Stimulated activated CD8-positive, alpha-beta memory T cell treated with anti-CD3 and anti-CD28 coated beads, Interleukin-7, amount 100 ng/mL, for 24 hours (primary cell): ENCODE results near the gene CAT.

Source experiments
- DNase-seq: peaks from one replicate; pipeline ENCODE4 v3.0.0-alpha.2; 2020; ENCODE audit warnings: low read depth

The CAT gene

DNA sequence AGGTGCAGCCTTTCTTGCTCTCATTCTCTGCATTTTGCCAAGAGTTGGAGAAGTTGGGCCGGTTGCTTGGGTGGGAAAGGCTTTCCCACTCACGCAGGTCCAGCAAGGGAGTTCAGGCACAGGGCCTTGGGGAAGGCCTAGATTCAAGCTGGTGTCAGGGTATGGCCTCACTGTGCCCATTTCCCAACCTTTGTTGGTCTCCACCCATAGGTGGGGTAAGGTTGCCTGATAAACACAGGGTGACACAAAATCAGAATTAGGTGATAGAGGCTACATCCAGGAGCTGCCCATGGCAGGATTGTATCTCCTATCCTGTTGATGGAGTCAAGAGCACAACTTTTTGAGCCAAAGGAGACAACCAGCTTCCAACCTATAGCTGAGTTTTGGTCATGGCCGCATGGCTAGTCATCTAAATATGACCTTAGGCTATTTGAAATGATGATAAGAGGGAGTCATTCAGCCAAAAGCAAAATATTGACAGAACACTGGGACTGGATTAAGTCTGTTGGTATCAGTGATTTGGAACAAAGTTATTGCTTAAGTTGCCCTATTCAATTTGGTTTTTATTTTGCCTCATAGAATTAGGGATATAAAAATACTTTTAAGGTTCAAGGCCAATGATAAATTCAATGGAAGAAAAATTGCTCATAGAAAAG, 20.9 kb downstream of the CAT start:
- DNase-seq, result no peak

DNA sequence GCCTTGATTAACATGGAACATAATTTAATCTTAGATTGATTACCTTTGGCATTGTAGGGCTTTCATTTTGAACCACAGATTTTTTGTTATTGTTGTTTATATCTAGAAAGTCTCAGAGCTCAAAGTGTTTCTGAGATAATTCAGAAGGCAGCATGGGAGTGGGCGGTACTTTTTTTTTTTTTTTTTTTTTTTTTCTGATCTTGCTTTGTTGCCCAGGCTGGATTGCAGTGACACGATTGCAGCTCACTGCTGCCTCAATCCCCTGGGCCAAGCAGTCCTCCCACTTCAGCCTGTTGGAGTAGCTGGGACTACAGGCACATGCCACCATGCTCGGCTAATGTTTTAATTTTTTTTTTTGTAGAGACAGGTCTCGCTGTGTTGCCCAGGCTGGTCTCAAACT, 21.5 kb downstream of the CAT start:
- DNase-seq, result no peak

DNA sequence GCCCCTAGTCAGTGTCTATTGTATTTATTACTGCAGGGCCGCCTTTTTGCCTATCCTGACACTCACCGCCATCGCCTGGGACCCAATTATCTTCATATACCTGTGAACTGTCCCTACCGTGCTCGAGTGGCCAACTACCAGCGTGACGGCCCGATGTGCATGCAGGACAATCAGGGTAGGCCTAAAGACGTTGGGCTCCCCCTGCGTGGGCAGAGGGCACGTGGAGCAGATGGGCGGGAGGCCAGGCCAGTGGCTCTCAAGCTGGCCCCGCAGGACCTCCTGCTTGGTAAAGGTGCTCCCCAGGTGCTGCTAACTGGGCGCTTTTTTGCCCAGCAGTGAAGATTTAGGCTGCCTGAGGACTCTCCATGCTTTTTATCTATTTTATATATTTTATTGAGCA, 22.5 kb downstream of the CAT start:
- DNase-seq, result no peak

DNA sequence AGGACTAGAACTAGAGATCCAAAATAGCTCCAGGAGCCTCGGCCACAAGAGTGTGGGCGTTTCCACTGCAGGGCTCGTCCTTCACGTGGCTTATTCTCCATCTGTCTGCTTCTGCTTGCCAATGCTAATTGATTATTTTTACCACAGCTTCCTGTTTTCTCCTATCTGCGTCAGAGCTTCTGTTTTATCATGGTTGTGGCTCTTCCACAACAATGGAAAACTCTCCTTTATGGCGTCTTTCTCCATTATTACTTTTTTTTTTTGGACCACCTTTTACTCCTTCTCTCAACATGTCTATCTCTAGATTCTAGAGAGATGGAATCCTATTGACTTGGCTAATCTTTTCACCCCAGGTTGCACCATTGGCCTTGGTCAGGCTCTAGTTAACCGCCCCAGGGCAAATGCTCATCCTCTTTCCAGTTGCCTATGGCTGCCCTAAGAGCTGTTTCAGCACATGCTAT, 25.9 kb downstream of the CAT start:
- no peak for DNase-seq

DNA sequence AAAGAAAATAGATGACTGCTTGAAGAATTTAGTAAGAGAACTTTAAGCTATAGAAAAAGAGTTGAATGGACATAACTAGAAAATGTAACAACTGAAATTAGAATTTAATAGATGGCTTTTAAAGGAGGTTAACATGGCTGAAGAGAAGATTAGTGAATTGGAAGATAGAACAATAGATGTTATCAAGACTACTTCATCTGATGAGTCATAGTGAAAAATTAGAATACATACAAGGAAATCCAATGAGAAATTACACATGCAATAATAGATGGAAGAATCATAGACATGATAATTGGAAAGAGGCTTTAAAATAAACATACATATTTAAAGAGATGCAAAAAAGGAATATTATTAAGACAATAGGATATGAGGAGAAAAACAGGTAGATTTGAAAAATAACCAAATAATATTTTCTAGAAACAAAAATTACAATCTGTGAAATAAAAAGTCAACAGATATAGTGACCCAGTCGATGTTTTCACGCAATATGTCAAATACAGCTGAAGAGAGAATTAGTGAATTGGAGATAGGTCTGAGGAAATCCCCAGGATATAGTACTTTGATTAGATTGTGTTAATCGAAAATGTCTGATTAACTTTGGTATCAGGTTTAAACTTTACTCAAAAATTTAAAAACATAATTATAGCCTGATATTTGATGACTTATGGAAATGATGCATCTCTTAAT, 28.2 kb downstream of the CAT start:
- DNase-seq, result no peak

DNA sequence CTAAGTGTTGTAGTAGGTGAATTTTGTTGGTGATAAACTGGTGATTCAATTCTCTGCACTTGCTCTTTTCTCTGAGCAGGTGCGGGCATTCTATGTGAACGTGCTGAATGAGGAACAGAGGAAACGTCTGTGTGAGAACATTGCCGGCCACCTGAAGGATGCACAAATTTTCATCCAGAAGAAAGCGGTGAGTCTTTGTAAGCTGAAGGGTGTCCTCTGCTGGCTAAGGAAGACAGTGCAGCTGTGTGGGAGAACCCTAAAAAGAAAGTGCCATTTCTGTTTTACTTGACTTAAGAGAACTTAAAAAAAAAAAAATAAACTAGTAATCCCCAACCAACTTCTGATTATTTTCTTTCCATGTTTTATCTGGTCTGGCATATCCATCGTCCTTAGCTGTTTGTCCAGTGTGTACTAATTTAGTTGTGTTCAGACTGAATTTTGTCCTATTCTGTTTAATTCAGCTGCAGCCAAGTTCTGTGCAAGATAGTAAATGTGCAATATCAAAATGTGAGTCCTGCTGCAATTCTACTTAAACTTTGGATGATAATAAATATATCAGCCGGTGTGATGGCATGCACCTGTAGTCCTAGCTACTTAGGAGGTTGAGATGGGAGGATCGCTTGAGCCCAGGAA, 29.6 kb downstream of the CAT start:
- no peak for DNase-seq

DNA sequence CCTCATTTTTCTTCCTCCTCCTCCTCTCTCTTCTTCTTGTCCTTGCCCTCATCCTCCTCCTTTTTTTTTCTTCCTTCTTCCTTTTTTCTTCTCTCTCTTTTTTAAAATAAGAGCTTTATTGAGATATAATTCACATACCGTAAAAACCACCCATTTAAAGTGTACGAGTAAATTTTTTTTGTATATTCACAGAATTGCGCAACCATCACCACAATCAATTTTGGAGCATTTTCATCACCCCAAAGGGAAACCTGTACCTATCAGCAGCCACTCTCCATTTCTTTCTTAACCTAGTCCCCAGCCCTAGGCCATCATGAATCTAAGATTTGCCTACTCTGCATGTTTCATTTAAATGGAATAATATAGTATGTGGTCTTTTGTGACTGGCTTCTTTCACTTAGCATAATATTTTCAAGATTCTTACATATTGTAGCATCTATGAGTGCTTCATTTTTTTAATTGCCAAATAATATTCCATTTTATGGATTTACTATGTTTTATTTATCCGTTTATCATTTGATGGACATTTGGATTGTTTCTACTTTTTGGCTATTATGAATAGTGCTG, 35.0 kb downstream of the CAT start:
- DNase-seq, result no peak

DNA sequence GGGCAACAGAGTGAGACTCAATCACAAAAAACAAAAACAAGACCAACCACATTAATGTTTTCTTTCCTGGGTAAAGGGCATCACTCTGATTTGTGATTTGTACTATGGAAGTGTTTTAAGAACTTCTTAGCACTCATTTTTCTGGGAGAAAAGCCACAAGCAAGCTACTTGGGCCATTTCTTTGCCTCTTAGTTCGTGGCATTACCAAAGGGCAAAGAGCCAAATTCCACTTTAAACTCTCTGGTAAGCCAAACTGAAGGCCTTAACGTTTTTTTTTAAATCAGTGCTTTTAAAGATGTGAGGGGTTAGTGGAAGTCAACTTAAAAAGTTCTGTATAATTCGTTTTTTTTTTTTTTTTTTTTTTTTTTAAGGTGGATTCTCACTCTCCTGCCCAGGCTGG, 36.9 kb downstream of the CAT start:
- no peak for DNase-seq

DNA sequence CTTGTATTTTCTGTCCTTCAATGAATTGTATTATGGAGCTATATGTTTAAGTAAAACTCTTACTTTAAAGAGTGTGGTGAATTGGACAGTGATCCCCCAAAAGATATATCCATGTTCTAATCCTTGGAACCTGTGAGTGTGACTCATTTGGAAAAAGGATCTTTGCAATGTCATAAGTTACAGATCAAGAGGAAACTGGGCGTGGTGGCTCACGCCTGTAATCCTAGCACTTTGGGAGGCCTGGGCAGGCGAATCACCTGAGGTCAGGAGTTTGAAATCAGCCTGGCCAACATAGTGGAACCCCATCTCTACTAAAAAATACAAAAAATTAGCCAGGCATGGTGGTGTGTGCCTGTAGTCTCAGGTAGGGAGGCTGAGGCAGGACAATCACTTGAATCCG, 38.1 kb downstream of the CAT start:
- DNase-seq, result no peak

DNA sequence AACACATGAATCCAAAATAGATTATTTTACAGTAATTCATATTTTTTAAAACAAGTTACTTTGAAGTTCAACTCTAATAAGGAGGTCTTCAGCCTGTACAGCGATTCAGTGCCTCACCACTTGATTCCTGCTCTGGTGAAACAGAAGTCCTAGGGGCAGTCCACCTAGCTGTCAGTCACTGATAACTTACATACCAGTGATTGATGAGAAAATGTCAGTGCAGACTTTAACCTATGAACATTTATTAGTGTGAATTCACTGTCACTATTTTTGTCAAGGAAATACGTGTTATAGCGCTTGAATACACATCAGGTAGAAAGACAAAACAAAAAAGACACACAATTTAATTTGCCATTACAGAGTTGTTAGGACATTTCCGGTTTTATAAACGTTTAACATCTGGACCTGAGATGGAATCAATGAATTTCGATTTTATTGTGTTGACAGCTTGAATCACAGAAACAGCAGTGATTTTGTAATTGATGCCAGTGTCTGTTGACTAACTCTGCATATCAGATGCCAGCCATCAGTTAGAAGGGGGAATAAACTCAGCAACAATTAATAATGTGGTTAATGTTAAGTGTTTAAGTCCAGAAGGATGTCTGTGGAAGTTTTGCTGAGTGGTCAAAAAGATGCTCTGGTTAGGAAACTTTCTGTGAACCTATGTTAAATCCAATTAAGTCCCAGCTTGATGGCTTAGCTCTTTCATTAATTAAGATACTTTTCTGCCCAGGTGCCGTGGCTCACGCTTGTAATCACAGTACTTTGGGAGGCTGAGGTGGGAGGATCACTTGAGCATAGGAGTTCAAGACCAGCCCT, 40.3 kb downstream of the CAT start:
- no peak for DNase-seq

DNA sequence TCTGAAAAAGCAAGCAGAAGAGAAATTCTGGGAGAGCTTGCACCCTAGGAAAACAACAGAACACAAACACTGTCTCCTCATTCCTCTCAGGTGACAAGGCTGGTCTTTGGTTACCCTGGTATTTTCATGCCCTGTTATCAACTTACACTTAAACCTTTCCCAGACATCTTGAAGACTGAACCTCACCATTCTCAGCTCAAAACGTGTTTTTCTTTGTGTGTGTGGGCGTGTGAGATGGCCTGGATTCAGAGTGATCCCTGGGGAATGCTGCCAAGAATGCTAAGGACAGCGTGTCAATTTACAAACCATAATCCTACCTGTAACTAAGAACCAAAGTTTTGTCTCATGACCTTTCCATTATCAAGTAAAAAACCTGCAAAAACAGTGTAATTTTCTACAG, 41.6 kb downstream of the CAT start:
- DNase-seq, result no peak

DNA sequence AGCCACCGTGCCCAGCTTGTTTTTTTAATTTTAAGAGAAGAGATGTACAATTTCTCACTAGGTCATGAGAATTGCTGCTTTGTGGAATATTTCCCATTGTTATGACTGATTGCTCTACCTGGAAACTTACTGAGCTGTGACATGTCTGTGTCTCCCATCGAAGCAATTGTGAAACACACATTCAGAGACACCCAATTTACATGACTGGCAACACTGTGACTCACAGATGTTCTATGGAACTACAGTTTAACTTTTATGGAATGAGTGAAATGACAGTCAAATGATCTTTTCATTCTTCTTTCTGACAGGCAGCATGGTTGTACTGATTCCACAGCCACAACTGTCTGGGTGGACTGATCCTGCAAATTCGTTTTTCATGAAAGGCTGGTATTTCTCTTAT, 42.6 kb downstream of the CAT start:
- no peak for DNase-seq

DNA sequence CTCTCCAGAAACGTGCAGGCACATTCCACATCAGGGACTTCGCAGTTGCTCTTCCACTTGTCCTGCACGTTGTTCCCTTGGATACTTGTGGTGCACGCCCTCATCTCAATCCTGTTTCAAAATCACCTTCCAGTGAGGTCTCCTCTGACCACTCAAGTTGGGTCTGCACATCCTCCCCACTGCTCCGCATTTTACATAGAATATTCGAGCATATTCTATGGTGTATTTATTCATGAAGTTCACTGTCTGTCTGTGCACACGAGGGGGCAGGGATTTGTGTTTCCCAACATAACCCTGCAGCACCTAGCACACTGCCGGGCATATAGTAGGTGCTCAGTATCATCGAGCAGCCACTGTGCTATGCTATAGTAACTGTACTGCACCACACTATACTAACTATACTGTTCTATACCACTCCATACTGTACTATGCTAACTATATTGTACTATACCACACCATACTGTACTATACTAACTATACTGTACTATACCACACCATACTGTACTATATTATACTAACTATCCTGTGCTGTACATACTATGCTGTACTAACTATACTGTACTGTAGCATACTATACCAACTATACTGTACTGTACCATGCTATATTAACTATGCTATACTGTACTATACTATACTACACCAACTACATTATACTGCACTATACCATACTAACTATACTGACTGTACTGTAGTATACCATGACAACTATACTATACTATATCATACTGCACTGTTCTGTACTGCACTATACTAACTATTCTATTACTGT, 44.6 kb downstream of the CAT start:
- DNase-seq, result no peak

DNA sequence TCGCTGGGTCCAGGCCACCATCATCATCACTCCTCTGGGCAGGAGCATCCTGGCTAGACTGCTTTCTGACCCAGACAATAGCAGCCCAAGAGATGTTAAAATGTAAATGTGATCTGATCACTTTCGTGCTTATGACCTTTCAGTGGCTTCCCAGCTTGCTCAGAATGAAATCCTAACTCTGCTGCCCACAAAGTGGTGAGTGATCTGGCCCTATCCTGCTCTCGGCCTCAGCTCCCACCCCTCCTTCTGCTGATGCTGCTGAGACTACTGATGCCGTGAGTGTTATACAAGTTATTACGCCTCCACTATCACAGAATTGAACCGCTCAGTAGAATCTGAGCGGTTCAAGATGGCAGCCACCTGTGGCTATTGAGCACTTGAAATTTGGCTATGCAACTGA, 48.7 kb downstream of the CAT start:
- DNase-seq, result no peak

DNA sequence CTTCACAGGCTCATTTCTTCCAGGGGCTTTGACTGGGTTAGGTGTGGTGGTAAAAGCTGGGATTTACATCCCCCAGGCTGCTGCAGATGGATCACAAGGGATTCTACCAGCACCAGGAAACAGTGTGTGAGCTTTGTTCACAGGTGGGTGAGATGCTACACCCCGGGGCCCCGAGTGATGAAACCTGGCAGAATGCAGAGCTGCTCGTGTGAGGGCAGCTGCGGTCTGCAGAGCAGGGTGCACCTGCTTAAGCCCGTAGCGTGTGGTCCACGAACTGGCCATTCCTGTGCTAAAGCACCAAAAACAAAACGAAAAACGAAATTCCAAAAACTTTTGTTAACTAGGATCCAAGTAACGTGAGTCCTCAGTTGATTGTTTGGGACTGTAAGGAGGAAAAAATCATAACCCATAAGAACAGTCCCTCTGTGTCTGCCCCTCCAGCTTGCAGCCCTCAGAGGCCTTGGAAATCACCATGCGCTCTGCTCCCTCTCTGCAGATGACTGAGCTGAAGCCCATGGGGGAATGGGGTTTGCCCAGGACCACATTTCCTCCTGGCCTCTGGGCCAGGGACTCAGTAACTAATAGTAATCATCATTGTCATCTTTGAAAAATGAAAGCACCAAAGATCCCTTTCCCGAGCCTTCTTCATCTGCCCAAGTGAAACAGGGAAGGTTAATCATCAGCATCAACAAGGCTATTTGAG, 50.3 kb downstream of the CAT start:
- no peak for DNase-seq

DNA sequence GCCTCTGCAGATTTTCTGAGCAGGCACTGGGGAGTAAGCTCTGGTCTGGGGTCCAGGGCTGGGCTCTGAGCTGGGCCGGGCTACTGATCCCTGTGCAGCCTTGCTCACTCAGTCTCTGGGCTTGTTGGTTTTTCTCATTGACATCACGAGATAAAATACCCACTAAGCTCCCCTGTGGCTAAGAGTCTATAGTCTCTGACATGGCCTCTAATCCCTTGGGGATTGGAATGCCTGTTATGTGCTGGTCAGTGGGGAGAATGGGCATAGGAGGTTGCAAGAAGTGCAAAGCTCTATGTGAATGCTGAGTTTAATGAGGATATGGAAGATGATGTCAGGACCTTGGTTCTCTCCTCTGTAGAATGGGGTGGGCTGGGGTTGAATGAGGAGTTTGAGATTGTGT, 51.6 kb downstream of the CAT start:
- DNase-seq, result no peak

DNA sequence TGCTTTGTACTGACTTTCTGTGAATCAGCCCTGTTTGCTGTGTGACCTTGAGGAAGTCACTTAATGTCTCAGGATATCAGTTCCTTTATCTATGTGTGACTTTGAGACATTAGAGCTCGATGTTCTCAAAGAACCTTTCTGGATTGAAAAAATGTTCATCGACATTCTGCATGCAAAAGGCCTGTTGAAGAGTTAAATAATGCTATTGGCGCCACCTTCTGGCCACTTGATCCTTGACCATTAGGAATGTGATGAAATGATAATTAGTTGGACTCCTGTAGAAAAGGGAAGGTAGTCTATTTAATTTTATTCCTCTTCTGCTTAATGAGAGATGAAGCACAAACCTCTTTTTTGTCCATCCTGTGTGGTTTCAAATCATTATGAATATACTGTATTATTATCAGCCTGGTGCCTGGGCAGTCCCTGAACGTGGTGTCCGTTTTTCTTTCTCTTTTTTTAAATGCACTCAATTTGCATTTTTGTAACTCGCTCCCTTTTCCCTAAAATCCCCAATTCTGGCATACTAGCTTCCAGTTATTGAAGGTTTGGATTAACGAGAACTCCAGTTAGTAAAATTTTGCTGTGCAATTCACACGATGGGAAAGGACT, 54.2 kb downstream of the CAT start:
- no peak for DNase-seq

DNA sequence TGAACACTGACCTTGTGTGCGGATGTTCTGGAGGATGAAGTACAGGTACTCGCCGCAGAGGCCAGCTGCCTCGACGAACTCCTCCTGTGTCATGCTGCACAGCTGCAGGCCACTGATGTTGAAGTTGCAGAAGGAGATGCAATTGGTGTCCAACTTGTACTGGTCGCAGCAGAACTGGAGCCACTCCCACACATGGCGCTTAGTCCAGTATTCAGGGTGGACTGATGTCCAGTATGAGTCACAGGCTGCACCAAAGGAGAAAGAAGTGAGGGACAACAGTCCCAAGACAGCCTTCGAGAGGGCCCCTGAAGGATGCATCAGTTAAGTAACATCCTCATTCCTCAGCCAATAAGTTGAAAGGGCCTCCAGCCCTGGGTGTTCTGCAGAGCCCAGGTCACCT, 54.7 kb downstream of the CAT start:
- DNase-seq, result no peak

DNA sequence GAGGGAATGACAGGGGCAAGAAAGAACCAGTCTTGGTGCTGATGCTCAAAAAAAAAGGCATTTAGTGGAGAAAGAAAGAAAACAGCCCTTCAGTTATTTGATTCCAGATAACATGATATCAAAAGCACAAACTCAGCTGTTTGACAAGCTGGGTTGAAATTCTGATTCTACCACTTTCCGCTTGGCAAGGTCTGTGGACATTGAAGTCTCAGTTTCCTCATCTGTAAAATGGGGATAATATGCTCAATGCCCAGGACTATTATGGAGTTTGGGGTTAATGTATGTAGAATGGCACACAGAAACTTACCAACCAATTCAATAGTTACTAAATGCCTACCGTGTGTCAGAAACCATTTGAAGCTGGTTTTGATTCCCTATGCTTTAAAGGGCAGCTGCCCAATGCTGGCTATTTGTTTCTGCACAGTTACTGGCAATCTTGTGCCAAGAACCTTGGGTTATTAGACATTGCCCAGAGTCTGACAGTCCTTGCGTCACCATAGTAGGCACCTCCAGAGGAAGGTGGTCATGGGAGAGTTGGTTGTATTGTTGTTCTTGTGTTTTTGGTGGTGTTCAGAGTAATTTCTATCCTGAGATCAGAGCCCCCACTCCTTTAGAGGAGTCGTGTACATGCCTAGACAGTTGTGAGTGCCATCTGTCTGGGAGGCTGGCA, 55.3 kb downstream of the CAT start:
- no peak for DNase-seq

DNA sequence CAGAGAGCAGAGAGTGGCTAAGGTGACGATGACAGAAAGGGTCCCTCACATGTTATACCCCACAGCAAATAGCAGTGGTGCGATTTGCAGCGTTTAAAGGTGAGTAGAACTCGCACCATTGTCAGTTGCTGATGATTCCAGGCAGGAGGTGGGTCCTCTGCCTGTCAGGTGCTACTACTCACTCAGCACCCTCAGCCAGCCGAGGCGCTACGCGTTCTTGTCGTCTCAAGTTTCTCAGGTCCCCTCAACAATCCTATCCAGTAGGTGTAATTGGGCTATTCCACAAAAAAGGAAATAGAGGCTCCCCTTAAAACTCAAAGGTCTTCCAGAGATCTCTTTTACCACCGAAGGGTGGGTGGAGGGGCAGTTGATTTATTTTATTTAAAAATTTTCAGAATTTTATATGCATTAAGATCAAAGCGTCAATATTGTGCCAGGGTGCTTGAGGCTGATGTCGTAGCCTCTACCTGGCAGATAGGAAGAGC, 56.5 kb downstream of the CAT start:
- DNase-seq, result no peak
